K562 (cell line): ENCODE results near the gene R3HDM2. TPM values are rescaled to one million over a fixed set of nuclear protein-coding genes. Genes with fewer than 3 reads are reported as not detected.

Experiments
- ATAC-seq: fragments of 200-7000 bp; cut with Tn5 transposase; 3 replicates; pipeline ENCODE4 v1.9.1; 2020; ENCODE audit warnings: moderate library complexity
- BruUV-seq: library from RNA; stranded (reverse); fragments of 400-500 nt; replicated peaks from 2 replicates; lab custom pipeline; 2021; lab: Mats Ljungman, UMichigan
- CTCF ChIA-PET: fragments of 300-600 bp; formaldehyde crosslinking; extraction: SDS; loops from one replicate; lab custom pipeline; 2021; ENCODE audit warnings: low intra/inter-chr PET ratio; lab: Yijun Ruan, JAX
- POLR2A ChIA-PET: fragments of 300-600, 350-650 bp; sonication (Branson Sonifier 250); formaldehyde crosslinking; extraction: SDS; loops from one replicate; lab custom pipeline; 2021; ENCODE audit warnings: antibody characterized with exemption, inconsistent platforms; lab: Yijun Ruan, JAX
- DNase-seq, 4 experiments: peaks; one replicate each; pipeline versions ENCODE4 v3.0.0 to v3.0.0-alpha.2; 2011 to 2018; ENCODE audit warnings: low spot score in 3 of 4, mixed read lengths in 3 of 4; ENCODE audit errors: extremely low read depth in 1 of 4
- FAIRE-seq: peaks from 2 replicates; lab custom pipeline; 2011; peaks lifted over from hg19 to GRCh38; lab: Jason Lieb, UNC
- H2AFZ ChIP-seq: 2 replicates; pipeline ENCODE4 v1.6.0; 2011; ENCODE audit warnings: low read depth, low read length, control low read depth, inconsistent platforms
- H3K27ac ChIP-seq: fragments of 200-600 bp; 3 replicates; pipeline ENCODE4 v1.8.0; 2011; ENCODE audit warnings: low read depth, mild to moderate bottlenecking, control low read depth, inconsistent platforms, low read length, moderate library complexity, mixed read lengths; ENCODE audit errors: extremely low read depth
- H3K27me3 ChIP-seq, 2 experiments: fragments of 300-600 bp in 1 of 2; 2 replicates in 1 of 2; 3 replicates in 1 of 2; pipeline versions ENCODE4 v1.6.0 to v1.8.0; 2011; ENCODE audit warnings: inconsistent platforms in 2 of 2, low read length in 2 of 2, mild to moderate bottlenecking in 1 of 2, mixed read lengths in 1 of 2, moderate library complexity in 1 of 2; ENCODE audit not compliant: control insufficient read depth in 2 of 2, insufficient read depth in 2 of 2
- H3K36me3 ChIP-seq: fragments of 300-600 bp; 3 replicates; pipeline ENCODE4 v1.8.0; 2011; ENCODE audit warnings: mild to moderate bottlenecking, low read length, inconsistent platforms; ENCODE audit not compliant: control insufficient read depth, insufficient read depth
- H3K4me1 ChIP-seq, 2 experiments: fragments of 200-600 bp in 1 of 2; replicated peaks in 1 of 2; 2 replicates in 1 of 2; 3 replicates in 1 of 2; pipeline versions ENCODE4 v1.5.1 to v1.8.0; 2011; ENCODE audit warnings: inconsistent platforms in 2 of 2, low read length in 2 of 2, mild to moderate bottlenecking in 1 of 2, mixed read lengths in 1 of 2, moderate library complexity in 1 of 2; ENCODE audit not compliant: control insufficient read depth in 2 of 2, insufficient read depth in 2 of 2
- H3K4me2 ChIP-seq: 2 replicates; pipeline ENCODE4 v1.6.1; 2011; ENCODE audit warnings: low read length, control low read depth, inconsistent platforms, mixed read lengths; ENCODE audit not compliant: insufficient read depth
- H3K4me3 ChIP-seq: fragments of 200-600 bp; sonication (generic), shearing (Covaris generic); 2 replicates; pipeline ENCODE4 v1.5.1; 2016; ENCODE audit warnings: control low read depth, inconsistent platforms
- H3K79me2 ChIP-seq: fragments of 200-600 bp; 3 replicates; pipeline ENCODE4 v1.8.0; 2011; ENCODE audit warnings: low read length, inconsistent platforms; ENCODE audit not compliant: control insufficient read depth, insufficient read depth
- H3K9ac ChIP-seq, 2 experiments: 2 replicates each; pipeline versions ENCODE4 v1.6.0 to v1.6.1; 2011; ENCODE audit warnings: low read depth in 2 of 2, low read length in 2 of 2, control low read depth in 1 of 2, inconsistent platforms in 1 of 2, mild to moderate bottlenecking in 1 of 2, mixed read lengths in 1 of 2; ENCODE audit not compliant: insufficient read depth in 1 of 2
- H3K9me1 ChIP-seq: one replicate; pipeline ENCODE4 v1.6.0; 2011; ENCODE audit warnings: inconsistent platforms, mild to moderate bottlenecking, low read length, moderate library complexity; ENCODE audit not compliant: control insufficient read depth, insufficient read depth
- H3K9me3 ChIP-seq: replicated peaks from 2 replicates; pipeline ENCODE4 v1.5.1; 2011; ENCODE audit warnings: low read depth, low read length, inconsistent platforms; ENCODE audit not compliant: control insufficient read depth, insufficient read depth
- H4K20me1 ChIP-seq: replicated peaks from 2 replicates; pipeline ENCODE4 v1.6.1; 2011; ENCODE audit warnings: low read length, inconsistent platforms, mixed read lengths; ENCODE audit not compliant: control insufficient read depth, insufficient read depth
- CSDE1 ChIP-seq, 2 experiments: fragments of 450-650 bp; IDR thresholded peaks; 2 replicates each; pipeline ENCODE4 v1.6.1; 2016; ENCODE audit warnings: mild to moderate bottlenecking in 1 of 2
- EGR1 ChIP-seq: fragments of 450-650 bp; conservative IDR thresholded peaks from 2 replicates; pipeline ENCODE4 v1.6.1; 2017; ENCODE audit warnings: mild to moderate bottlenecking
- EP400 ChIP-seq: fragments of 450-650 bp; IDR thresholded peaks from 2 replicates; pipeline ENCODE4 v1.6.1; 2017; ENCODE audit warnings: antibody characterized with exemption, mild to moderate bottlenecking, moderate library complexity
- HINFP ChIP-seq: fragments of 450-650 bp; conservative IDR thresholded peaks from 2 replicates; pipeline ENCODE4 v1.6.1; 2016; ENCODE audit warnings: missing genetic modification characterization, low read depth, mild to moderate bottlenecking, control low read depth, missing compliant biosample characterization
- NCOR1 ChIP-seq: fragments of 450-650 bp; IDR thresholded peaks from 2 replicates; pipeline ENCODE4 v1.6.1; 2016; ENCODE audit warnings: mild to moderate bottlenecking, moderate library complexity
- NR2C1 ChIP-seq, 2 experiments: fragments of 450-650 bp; IDR thresholded peaks; 2 replicates each; pipeline ENCODE4 v1.6.1; 2017; ENCODE audit warnings: mild to moderate bottlenecking in 2 of 2, antibody characterized with exemption in 1 of 2, inconsistent platforms in 1 of 2, missing compliant biosample characterization in 1 of 2, missing genetic modification characterization in 1 of 2
- POLR2G ChIP-seq: fragments of 200-400 bp; formaldehyde crosslinking; IDR thresholded peaks from 2 replicates; pipeline ENCODE4 v1.6.1; 2017; ENCODE audit warnings: low read depth, mild to moderate bottlenecking, antibody characterized with exemption, low read length, moderate library complexity
- TSC22D4 ChIP-seq: fragments of 450-650 bp; IDR thresholded peaks from 2 replicates; pipeline ENCODE4 v1.6.1; 2016; ENCODE audit warnings: missing genetic modification characterization, missing biosample characterization, control low read depth
- ZBTB12 ChIP-seq: fragments of 250-450 bp; sonication (Bioruptor Pico); IDR thresholded peaks from 2 replicates; pipeline ENCODE4 v1.4.0; 2020
- ZBTB26 ChIP-seq: fragments of 450-650 bp; formaldehyde crosslinking; IDR thresholded peaks from 2 replicates; pipeline ENCODE4 v1.4.0; 2022; ENCODE audit warnings: missing genetic modification characterization
- ZBTB43 ChIP-seq: sonication (generic); formaldehyde crosslinking; IDR thresholded peaks from 2 replicates; pipeline ENCODE4 v1.8.0; 2023; ENCODE audit warnings: mild to moderate bottlenecking, missing genetic modification reagents
- ZBTB7A ChIP-seq: IDR thresholded peaks from 2 replicates; pipeline ENCODE4 v1.6.1; 2011; ENCODE audit warnings: low read depth, mild to moderate bottlenecking, low read length, moderate library complexity, borderline replicate concordance; ENCODE audit not compliant: control insufficient read depth
- ZNF589 ChIP-seq: fragments of 200-800 bp; sonication (Bioruptor generic); IDR thresholded peaks from 2 replicates; pipeline ENCODE4 v1.6.1; 2016; ENCODE audit warnings: low read depth, missing genetic modification characterization, missing compliant biosample characterization
- ZZZ3 ChIP-seq: fragments of 450-650 bp; IDR thresholded peaks from 2 replicates; pipeline ENCODE4 v1.6.1; 2016; ENCODE audit warnings: antibody characterized with exemption, mild to moderate bottlenecking, moderate library complexity
- WGBS: fragments of 100-300 bp; shearing (Covaris generic); methylation state at CpG from one replicate; pipeline ENCODE4 v1.1.6; 2016; ENCODE audit warnings: low coverage, mixed read lengths; ENCODE audit not compliant: insufficient coverage; ENCODE audit errors: missing lambda C conversion rate; 5-methylcytosine and 5-hydroxymethylcytosine counted together
- in situ Hi-C: fragments of 300-500 bp; cut with MboI; formaldehyde crosslinking; loops from 4 replicates; pipeline ENCODE4 v1.15.0; 2018; ENCODE audit warnings: inconsistent platforms, mixed read lengths
- intact Hi-C: fragments of 100-400 bp; cut with micrococcal nuclease; formaldehyde crosslinking; loops from 2 replicates; pipeline ENCODE4 v1.14.2; 2022
- polyA plus RNA-seq, 8 experiments: library from polyadenylated mRNA; depleted of rRNA in 4 of 8; stranded (reverse) in 5 of 8; unstranded in 3 of 8; fragments of >200 nt; fragmentation: Nextera tagmentation in 2 of 8; fragmentation: Illumina TruSeq in 1 of 8; extraction: Ambion mirVana in 2 of 8; extraction: Trizol in 1 of 8; gene quantifications; 2 replicates each; pipeline versions ENCODE4 v1.2.1 to v1.2.3, GENCODE V29; 2011 to 2014; ENCODE audit warnings: inconsistent platforms in 1 of 8, missing spikeins in 1 of 8
- total RNA-seq, 7 experiments: library from RNA; depleted of rRNA in 6 of 7; stranded (reverse); fragments of >200 nt in 6 of 7; fragmentation: Illumina TruSeq in 2 of 7; extraction: Trizol in 2 of 7; gene quantifications; 2 replicates each; pipeline versions ENCODE4 v1.2.1 to v1.2.3, GENCODE V29; 2011 to 2021; ENCODE audit warnings: low replicate concordance in 1 of 7

R3HDM2 gene
- total and polyA plus RNA-seq, 9 of the 15 experiments (the other 6 are each of a cell fraction or from before 2014, with no cell fraction given) = 3.3 to 18.8 (median 9.0) TPM

- ChIA-PET POLR2A (interaction anchor here (0.6 to 1.7 kb wide), 20 partner anchors 10 to 372 kb away, joined by 3 to 8 read pairs (median 3); partner anchors contain the start of genes DDIT3 and SHMT2), CTCF (interaction anchor here (0.5 to 1.9 kb wide), 4 partner anchors 317 to 1698 kb away, joined by 3 to 8 read pairs (median 3); no protein-coding TSS in a partner anchor)
- H3K4me1 ChIP-seq = peaks cover 43 to 64% of the 10 kb centered on the region in 2 experiments
- peak overlapping the region; percentile 62 for H3K4me3 ChIP-seq
- peak; percentile 93 for FAIRE-seq
- peaks cover 20% of the 10 kb centered on the region; the same call in 2 of the 3 replicates for H3K79me2 ChIP-seq
- H2AFZ ChIP-seq = peak overlapping the region; percentile 97
- H3K9me1 ChIP-seq = no peaks in the 10 kb centered on the region
- H3K36me3 ChIP-seq = no peaks in the 10 kb centered on the region
- no TSS peak for BruUV-seq
- H3K27ac ChIP-seq = peak overlapping the region; percentile 71
- DNase-seq = peak; percentile 79 to 97 (median 80)
- peak; percentile 46 for ATAC-seq
- H3K27me3 ChIP-seq = 0 out of 5 replicates have a peak, but pooled peaks cover 0 to 2% of the 10 kb centered on the region in 2 experiments
- H3K9ac ChIP-seq = peak overlapping the region; percentile 71 to 89
- in situ Hi-C loops (no loop called here), intact Hi-C loops (loop anchor here (2.0 to 5.0 kb wide), 3 partner anchors 28 to 233 kb away; partner anchors contain the start of genes DDIT3 and OS9)
- H3K4me2 ChIP-seq = peak overlapping the region; percentile 91
- no peaks in the 10 kb centered on the region for H4K20me1 ChIP-seq
- H3K9me3 ChIP-seq = no peaks in the 10 kb centered on the region
- whole genome bisulfite sequencing = under 1% methylated on average over 24 of the region's 24 CpGs
- TF ChIP-seq EGR1 = no peak
- TF ChIP-seq EP400 = peak; percentile 52
- TF ChIP-seq TSC22D4 = no peak
- TF ChIP-seq ZBTB12 = peak; percentile 76
- peak; percentile 28; the same call in 1 of the 2 replicates for TF ChIP-seq NR2C1 (IDR thresholded peaks at IDR 0.05)
- no peak for TF ChIP-seq NR2C1 (tag; IDR thresholded peaks at IDR 0.05)
- 0 out of 2 replicates have a peak, but pooled peaks have one; percentile 65 for TF ChIP-seq ZBTB26 (CRISPR knock-in tag)
- TF ChIP-seq ZZZ3 = no peak
- peak; percentile 56 for TF ChIP-seq POLR2G
- TF ChIP-seq NCOR1 = no peak
- TF ChIP-seq HINFP = no peak
- TF ChIP-seq ZNF589 = no peak
- peak; percentile 55; the same call in 1 of the 2 replicates for TF ChIP-seq ZBTB7A
- TF ChIP-seq ZBTB43 (CRISPR knock-in tag) = no peak
- no peak for TF ChIP-seq CSDE1 (IDR thresholded peaks at IDR 0.05)
Observed at GRCh38 chr12:57459055-57459749, 28.4 kb upstream of the R3HDM2 start.
